ENCODE measurements around the gene RAVER1. TPM values are rescaled to one million over a fixed set of nuclear protein-coding genes. Genes with fewer than 3 reads are reported as not detected.

RAVER1 gene
- total and polyA plus RNA-seq, 2 of the 13 experiments (the other 11 are each of a cell fraction or from before 2014, with no cell fraction given): 3.6 to 7.9 TPM

- TF ChIP-seq, protein P1, sequence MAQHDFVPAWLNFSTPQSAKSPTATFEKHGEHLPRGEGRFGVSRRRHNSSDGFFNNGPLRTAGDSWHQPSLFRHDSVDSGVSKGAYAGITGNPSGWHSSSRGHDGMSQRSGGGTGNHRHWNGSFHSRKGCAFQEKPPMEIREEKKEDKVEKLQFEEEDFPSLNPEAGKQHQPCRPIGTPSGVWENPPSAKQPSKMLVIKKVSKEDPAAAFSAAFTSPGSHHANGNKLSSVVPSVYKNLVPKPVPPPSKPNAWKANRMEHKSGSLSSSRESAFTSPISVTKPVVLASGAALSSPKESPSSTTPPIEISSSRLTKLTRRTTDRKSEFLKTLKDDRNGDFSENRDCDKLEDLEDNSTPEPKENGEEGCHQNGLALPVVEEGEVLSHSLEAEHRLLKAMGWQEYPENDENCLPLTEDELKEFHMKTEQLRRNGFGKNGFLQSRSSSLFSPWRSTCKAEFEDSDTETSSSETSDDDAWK (CRISPR knock-in tag; IDR thresholded peaks at IDR 0.05): no peak
- TF ChIP-seq ZNF598 (CRISPR knock-in tag; IDR thresholded peaks at IDR 0.05; ENCODE audit: borderline replicate concordance) (peak; percentile 37; the same call in 1 of the 2 replicates), ZNF30 (CRISPR knock-in tag; IDR thresholded peaks at IDR 0.05) (no peak), TGIF2 (CRISPR knock-in tag; IDR thresholded peaks at IDR 0.05) (peak; percentile 33; the same call in 1 of the 2 replicates), DMTF1 (CRISPR knock-in tag; IDR thresholded peaks at IDR 0.05) (no peak), RBM39 (IDR thresholded peaks at IDR 0.05; ENCODE audit: low read depth, low read length, poor library complexity, severe bottlenecking) (no peak), GZF1 (CRISPR knock-in tag; IDR thresholded peaks at IDR 0.05) (peak; percentile 29; the same call in 1 of the 2 replicates), ZNF572 (CRISPR knock-in tag; IDR thresholded peaks at IDR 0.05) (peak; percentile 94), ZNF383 (CRISPR knock-in tag; IDR thresholded peaks at IDR 0.05; ENCODE audit: borderline replicate concordance) (no peak), ZFP91 (CRISPR knock-in tag; IDR thresholded peaks at IDR 0.05; ENCODE audit: borderline replicate concordance) (peak; percentile 90), ZNF672 (CRISPR knock-in tag; IDR thresholded peaks at IDR 0.05) (no peak), ZSCAN29 (CRISPR knock-in tag; conservative IDR thresholded peaks at IDR 0.05) (peak; percentile 98), ERF (CRISPR knock-in tag; IDR thresholded peaks at IDR 0.05) (peak; percentile 84)
- TF ChIP-seq, protein P2, sequence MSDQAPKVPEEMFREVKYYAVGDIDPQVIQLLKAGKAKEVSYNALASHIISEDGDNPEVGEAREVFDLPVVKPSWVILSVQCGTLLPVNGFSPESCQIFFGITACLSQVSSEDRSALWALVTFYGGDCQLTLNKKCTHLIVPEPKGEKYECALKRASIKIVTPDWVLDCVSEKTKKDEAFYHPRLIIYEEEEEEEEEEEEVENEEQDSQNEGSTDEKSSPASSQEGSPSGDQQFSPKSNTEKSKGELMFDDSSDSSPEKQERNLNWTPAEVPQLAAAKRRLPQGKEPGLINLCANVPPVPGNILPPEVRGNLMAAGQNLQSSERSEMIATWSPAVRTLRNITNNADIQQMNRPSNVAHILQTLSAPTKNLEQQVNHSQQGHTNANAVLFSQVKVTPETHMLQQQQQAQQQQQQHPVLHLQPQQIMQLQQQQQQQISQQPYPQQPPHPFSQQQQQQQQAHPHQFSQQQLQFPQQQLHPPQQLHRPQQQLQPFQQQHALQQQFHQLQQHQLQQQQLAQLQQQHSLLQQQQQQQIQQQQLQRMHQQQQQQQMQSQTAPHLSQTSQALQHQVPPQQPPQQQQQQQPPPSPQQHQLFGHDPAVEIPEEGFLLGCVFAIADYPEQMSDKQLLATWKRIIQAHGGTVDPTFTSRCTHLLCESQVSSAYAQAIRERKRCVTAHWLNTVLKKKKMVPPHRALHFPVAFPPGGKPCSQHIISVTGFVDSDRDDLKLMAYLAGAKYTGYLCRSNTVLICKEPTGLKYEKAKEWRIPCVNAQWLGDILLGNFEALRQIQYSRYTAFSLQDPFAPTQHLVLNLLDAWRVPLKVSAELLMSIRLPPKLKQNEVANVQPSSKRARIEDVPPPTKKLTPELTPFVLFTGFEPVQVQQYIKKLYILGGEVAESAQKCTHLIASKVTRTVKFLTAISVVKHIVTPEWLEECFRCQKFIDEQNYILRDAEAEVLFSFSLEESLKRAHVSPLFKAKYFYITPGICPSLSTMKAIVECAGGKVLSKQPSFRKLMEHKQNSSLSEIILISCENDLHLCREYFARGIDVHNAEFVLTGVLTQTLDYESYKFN (CRISPR knock-in tag; conservative IDR thresholded peaks at IDR 0.05): peak; percentile 75
- TF ChIP-seq, protein P3, sequence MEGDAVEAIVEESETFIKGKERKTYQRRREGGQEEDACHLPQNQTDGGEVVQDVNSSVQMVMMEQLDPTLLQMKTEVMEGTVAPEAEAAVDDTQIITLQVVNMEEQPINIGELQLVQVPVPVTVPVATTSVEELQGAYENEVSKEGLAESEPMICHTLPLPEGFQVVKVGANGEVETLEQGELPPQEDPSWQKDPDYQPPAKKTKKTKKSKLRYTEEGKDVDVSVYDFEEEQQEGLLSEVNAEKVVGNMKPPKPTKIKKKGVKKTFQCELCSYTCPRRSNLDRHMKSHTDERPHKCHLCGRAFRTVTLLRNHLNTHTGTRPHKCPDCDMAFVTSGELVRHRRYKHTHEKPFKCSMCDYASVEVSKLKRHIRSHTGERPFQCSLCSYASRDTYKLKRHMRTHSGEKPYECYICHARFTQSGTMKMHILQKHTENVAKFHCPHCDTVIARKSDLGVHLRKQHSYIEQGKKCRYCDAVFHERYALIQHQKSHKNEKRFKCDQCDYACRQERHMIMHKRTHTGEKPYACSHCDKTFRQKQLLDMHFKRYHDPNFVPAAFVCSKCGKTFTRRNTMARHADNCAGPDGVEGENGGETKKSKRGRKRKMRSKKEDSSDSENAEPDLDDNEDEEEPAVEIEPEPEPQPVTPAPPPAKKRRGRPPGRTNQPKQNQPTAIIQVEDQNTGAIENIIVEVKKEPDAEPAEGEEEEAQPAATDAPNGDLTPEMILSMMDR (CRISPR knock-in tag; IDR thresholded peaks at IDR 0.05): peak; percentile 51
- TF ChIP-seq, protein P4, sequence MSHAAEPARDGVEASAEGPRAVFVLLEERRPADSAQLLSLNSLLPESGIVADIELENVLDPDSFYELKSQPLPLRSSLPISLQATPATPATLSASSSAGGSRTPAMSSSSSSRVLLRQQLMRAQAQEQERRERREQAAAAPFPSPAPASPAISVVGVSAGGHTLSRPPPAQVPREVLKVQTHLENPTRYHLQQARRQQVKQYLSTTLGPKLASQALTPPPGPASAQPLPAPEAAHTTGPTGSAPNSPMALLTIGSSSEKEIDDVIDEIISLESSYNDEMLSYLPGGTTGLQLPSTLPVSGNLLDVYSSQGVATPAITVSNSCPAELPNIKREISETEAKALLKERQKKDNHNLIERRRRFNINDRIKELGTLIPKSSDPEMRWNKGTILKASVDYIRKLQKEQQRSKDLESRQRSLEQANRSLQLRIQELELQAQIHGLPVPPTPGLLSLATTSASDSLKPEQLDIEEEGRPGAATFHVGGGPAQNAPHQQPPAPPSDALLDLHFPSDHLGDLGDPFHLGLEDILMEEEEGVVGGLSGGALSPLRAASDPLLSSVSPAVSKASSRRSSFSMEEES (CRISPR knock-in tag; IDR thresholded peaks at IDR 0.05): peak; percentile 99
Measured at GRCh38 chr19:10270616-10271394, 62.5 kb downstream of the RAVER1 start, which contains the start of gene ICAM1 (continued).

Measured in HepG2 (cell line).